Measurements from ENCODE around the gene ARHGAP1. TPM values are rescaled to one million over a fixed set of nuclear protein-coding genes. Genes with fewer than 3 reads are reported as not detected.
A peak's percentile ranks its signal among the peaks of the same experiment; 100 is the strongest.

The ARHGAP1 gene
- total RNA-seq, result 10 to 100 TPM; 77.8 to 79.7 TPM

DNA sequence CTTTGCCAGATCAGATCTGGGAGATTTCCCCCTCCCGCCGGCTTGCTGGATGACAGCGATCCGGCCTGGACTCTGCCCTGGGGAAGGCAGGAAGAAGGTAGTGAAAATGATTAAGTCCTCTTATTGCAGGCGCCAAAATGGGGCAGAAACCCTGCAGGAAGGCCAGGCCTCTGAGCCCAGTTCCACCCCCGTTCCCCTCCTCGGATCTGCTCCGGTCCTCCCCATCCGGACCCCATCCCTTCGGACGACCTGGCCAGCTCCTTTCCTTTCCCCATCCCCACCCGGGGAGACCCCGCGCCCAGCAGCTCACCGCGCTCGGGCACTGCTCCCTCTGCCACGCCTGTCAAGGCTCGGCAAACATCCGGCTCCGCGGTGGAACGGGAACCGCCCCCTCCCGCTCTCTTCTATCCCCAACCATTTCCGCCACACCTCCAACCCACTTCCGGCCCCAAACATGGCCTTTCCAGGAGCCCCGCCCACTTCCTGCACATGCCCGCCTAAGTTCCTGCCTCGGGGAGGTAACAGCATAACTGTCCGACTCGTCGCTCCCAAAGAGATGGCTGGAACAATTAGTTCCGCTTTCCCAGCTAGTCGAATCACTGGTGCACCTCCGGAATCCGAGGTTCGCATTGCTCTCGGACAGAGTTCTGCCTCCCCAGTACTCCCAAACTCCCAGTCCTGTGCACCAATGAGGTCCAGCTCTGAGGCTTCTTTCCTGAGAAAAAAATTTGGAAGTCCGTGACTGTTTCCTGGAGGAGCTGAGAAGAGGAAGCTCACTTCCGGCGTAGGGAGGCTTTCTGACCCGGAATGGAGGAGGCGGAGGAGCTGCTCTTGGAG, at the start of gene ARHGAP1, which contains the start of gene ZNF408:
Gene ARHGAP1, minus strand, starts transcription at position 379 of the 837 bp plus-strand sequence. CDS start 4,512 bp downstream, outside the sequence.
Gene ZNF408, plus strand, starts transcription at position 791 of the 837 bp plus-strand sequence. Its CDS starts 17 bp downstream, at position 808.
- CTCF ChIA-PET, result interaction anchor here (0.6 to 8.6 kb wide), 7 partner anchors 30 to 743 kb away, joined by 3 to 49 read pairs (median 3); partner anchors contain the start of genes ATG13 and HARBI1
- Mint-ChIP-seq H3K9me3 (no peaks in the 10 kb centered on the region), H3K4me3 (peak within 1 kb of the TSS; percentile 98), H3K36me3 (ENCODE audit: low read depth) (peaks cover 67% of the 10 kb centered on the region), H3K4me1 (peaks cover 51% of the 10 kb centered on the region), H3K27me3 (no peaks in the 10 kb centered on the region), H3K27ac (peak within 1 kb of the TSS; percentile 96)
- DNase-seq, result peak; percentile 100
- POLR2A ChIA-PET, result interaction anchor here (0.7 to 6.4 kb wide), 18 partner anchors 9 to 1015 kb away, joined by 3 to 124 read pairs (median 5); partner anchors contain the start of genes ACP2, AMBRA1, ATG13 and CSTPP1

GRCh38 chr11:46747150-46747549, 46.7 kb upstream of the ARHGAP1 start:
- no peak overlapping the region for H3K4me3 Mint-ChIP-seq
- no peaks in the 10 kb centered on the region for H3K4me1 Mint-ChIP-seq
- no peaks in the 10 kb centered on the region for H3K27me3 Mint-ChIP-seq
- no peak overlapping the region for H3K27ac Mint-ChIP-seq
- ChIA-PET POLR2A (interaction anchor here (1.0 kb wide), 1 partner anchor 113 kb away, joined by 3 read pairs; no protein-coding TSS in a partner anchor), CTCF (interaction anchor here (0.6 kb wide), 2 partner anchors 51 to 176 kb away, joined by 3 read pairs; no protein-coding TSS in a partner anchor)
- H3K36me3 Mint-ChIP-seq (ENCODE audit: low read depth), result peaks cover 79% of the 10 kb centered on the region
- no peaks in the 10 kb centered on the region for H3K9me3 Mint-ChIP-seq
- no peak for DNase-seq

GRCh38 chr11:46745995-46746394, 45.6 kb upstream of the ARHGAP1 start:
- Mint-ChIP-seq H3K27ac (no peak overlapping the region), H3K9me3 (no peaks in the 10 kb centered on the region), H3K27me3 (no peaks in the 10 kb centered on the region), H3K36me3 (ENCODE audit: low read depth) (peaks cover 82% of the 10 kb centered on the region), H3K4me1 (no peaks in the 10 kb centered on the region), H3K4me3 (no peak overlapping the region)
- CTCF ChIA-PET, result interaction anchor here (0.6 kb wide), 1 partner anchor 255 kb away, joined by 3 read pairs; no protein-coding TSS in a partner anchor
- POLR2A ChIA-PET, result interaction anchor here (0.6 kb wide), 1 partner anchor 482 kb away, joined by 3 read pairs; no protein-coding TSS in a partner anchor
- no peak for DNase-seq

DNA sequence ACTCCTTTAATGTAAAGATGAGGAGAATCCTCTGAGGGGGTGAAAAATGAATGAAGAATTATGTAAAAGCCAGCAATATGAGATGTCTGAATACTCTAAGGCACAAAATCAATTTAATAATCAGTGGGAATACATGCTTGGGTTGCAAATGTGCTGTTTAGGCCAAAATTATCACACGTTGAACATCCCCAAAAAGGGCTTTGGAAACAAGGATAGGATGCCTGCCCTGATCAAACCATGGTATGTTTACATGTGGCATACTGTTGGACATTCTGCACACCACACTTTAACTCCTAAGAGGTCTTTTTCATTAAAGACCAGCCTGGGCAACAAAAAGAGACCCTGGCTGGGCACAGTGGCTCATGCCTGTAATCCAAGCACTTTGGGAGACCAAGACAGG, 44.9 kb upstream of the ARHGAP1 start:
- Mint-ChIP-seq H3K36me3 (ENCODE audit: low read depth) (peaks cover 78% of the 10 kb centered on the region), H3K27me3 (no peaks in the 10 kb centered on the region), H3K27ac (no peak overlapping the region), H3K4me3 (no peak overlapping the region), H3K9me3 (no peaks in the 10 kb centered on the region), H3K4me1 (no peaks in the 10 kb centered on the region)
- no peak for DNase-seq
- ChIA-PET CTCF (interaction anchor here (0.6 kb wide), 1 partner anchor 254 kb away, joined by 3 read pairs; no protein-coding TSS in a partner anchor), POLR2A (no interaction called here)

GRCh38 chr11:46743693-46744339, 43.4 kb upstream of the ARHGAP1 start:
- Mint-ChIP-seq H3K4me1 (no peaks in the 10 kb centered on the region), H3K9me3 (no peaks in the 10 kb centered on the region), H3K4me3 (no peak overlapping the region), H3K27me3 (no peaks in the 10 kb centered on the region), H3K27ac (no peak overlapping the region), H3K36me3 (ENCODE audit: low read depth) (peaks cover 75% of the 10 kb centered on the region)
- no peak for DNase-seq
- POLR2A ChIA-PET, result no interaction called here
- CTCF ChIA-PET, result no interaction called here

GRCh38 chr11:46743043-46743442, 42.6 kb upstream of the ARHGAP1 start:
- ChIA-PET POLR2A (no interaction called here), CTCF (no interaction called here)
- H3K27me3 Mint-ChIP-seq, result no peaks in the 10 kb centered on the region
- DNase-seq, result no peak
- H3K4me1 Mint-ChIP-seq, result no peaks in the 10 kb centered on the region
- H3K27ac Mint-ChIP-seq, result no peak overlapping the region
- peaks cover 75% of the 10 kb centered on the region for H3K36me3 Mint-ChIP-seq (ENCODE audit: low read depth)
- H3K4me3 Mint-ChIP-seq, result no peak overlapping the region
- H3K9me3 Mint-ChIP-seq, result no peaks in the 10 kb centered on the region

GRCh38 chr11:46741600-46742484, 41.4 kb upstream of the ARHGAP1 start:
- no peak for DNase-seq
- Mint-ChIP-seq H3K36me3 (ENCODE audit: low read depth) (peaks cover 66% of the 10 kb centered on the region), H3K27me3 (no peaks in the 10 kb centered on the region), H3K9me3 (no peaks in the 10 kb centered on the region), H3K27ac (no peak overlapping the region), H3K4me1 (no peaks in the 10 kb centered on the region), H3K4me3 (no peak overlapping the region)
- ChIA-PET POLR2A (no interaction called here), CTCF (no interaction called here)

DNA sequence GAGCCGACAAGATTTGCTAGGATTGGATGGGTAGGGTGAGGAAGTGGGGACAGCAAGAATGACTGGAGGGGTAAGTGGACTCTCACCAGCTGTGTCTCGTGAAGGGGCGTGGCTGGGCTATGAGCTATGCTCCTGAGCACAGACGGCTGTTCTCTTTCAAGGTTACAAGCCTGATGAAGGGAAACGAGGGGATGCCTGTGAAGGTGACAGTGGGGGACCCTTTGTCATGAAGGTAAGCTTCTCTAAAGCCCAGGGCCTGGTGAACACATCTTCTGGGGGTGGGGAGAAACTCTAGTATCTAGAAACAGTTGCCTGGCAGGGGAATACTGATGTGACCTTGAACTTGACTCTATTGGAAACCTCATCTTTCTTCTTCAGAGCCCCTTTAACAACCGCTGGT, 38.5 kb upstream of the ARHGAP1 start:
- H3K4me1 Mint-ChIP-seq, result no peaks in the 10 kb centered on the region
- no peak overlapping the region for H3K27ac Mint-ChIP-seq
- H3K36me3 Mint-ChIP-seq (ENCODE audit: low read depth), result peaks cover 42% of the 10 kb centered on the region

GRCh38 chr11:46737699-46738098, 37.3 kb upstream of the ARHGAP1 start:
- no peak for DNase-seq
- POLR2A ChIA-PET, result no interaction called here
- no peaks in the 10 kb centered on the region for H3K4me1 Mint-ChIP-seq
- H3K9me3 Mint-ChIP-seq, result no peaks in the 10 kb centered on the region
- CTCF ChIA-PET, result no interaction called here
- no peaks in the 10 kb centered on the region for H3K27me3 Mint-ChIP-seq
- peaks cover 30% of the 10 kb centered on the region for H3K36me3 Mint-ChIP-seq (ENCODE audit: low read depth)
- H3K4me3 Mint-ChIP-seq, result no peak overlapping the region
- no peak overlapping the region for H3K27ac Mint-ChIP-seq

More for the DNA sequence above, 38.5 kb upstream of the ARHGAP1 start:
- H3K9me3 Mint-ChIP-seq, result no peaks in the 10 kb centered on the region
- H3K27me3 Mint-ChIP-seq, result no peaks in the 10 kb centered on the region
- CTCF ChIA-PET, result no interaction called here
- DNase-seq, result no peak
- H3K4me3 Mint-ChIP-seq, result no peak overlapping the region
- POLR2A ChIA-PET, result interaction anchor here (1.0 kb wide), 1 partner anchor 16 kb away, joined by 3 read pairs; no protein-coding TSS in a partner anchor

DNA sequence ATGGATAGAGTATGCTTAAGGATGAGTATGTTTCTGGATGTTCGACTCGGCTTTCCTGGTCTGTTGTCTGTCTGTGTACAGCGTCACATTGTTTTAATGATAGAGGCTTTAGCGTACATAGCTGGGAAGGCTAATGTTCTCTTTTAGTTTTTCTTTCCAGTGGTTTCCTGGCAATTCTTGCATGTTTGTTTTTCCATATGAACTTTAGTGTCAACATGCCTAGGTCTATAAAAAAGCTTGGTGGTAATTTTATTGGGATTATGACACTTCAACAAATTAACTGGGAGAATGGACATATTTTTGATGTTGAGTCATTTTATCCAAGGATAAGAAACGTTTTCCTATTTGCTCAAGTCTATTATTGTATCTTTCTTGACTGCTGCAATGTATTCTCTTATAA, 36.2 kb upstream of the ARHGAP1 start:
- no peak for DNase-seq

GRCh38 chr11:46736146-46736545, 35.7 kb upstream of the ARHGAP1 start:
- CTCF ChIA-PET, result no interaction called here
- no peak for DNase-seq
- no peak overlapping the region for H3K4me3 Mint-ChIP-seq
- no peaks in the 10 kb centered on the region for H3K9me3 Mint-ChIP-seq
- H3K27ac Mint-ChIP-seq, result no peak overlapping the region
- peaks cover 14% of the 10 kb centered on the region for H3K36me3 Mint-ChIP-seq (ENCODE audit: low read depth)
- POLR2A ChIA-PET, result no interaction called here
- no peaks in the 10 kb centered on the region for H3K27me3 Mint-ChIP-seq
- no peaks in the 10 kb centered on the region for H3K4me1 Mint-ChIP-seq

More for the DNA sequence above, 36.2 kb upstream of the ARHGAP1 start:
- Mint-ChIP-seq H3K27me3 (no peaks in the 10 kb centered on the region), H3K27ac (no peak overlapping the region), H3K4me3 (no peak overlapping the region), H3K9me3 (no peaks in the 10 kb centered on the region), H3K36me3 (ENCODE audit: low read depth) (peaks cover 19% of the 10 kb centered on the region), H3K4me1 (no peaks in the 10 kb centered on the region)
- POLR2A ChIA-PET, result no interaction called here
- CTCF ChIA-PET, result no interaction called here

- no peaks in the 10 kb centered on the region for H3K9me3 Mint-ChIP-seq
- H3K4me1 Mint-ChIP-seq, result no peaks in the 10 kb centered on the region
- DNase-seq, result no peak
- H3K4me3 Mint-ChIP-seq, result no peak overlapping the region
- no peak overlapping the region for H3K27ac Mint-ChIP-seq
- CTCF ChIA-PET, result no interaction called here
- no peaks in the 10 kb centered on the region for H3K36me3 Mint-ChIP-seq (ENCODE audit: low read depth)
- H3K27me3 Mint-ChIP-seq, result no peaks in the 10 kb centered on the region
- POLR2A ChIA-PET, result no interaction called here
Measured at GRCh38 chr11:46733234-46733633, 32.8 kb upstream of the ARHGAP1 start.

Measured in activated CD4-positive, alpha-beta memory T cell treated with anti-CD3 and anti-CD28 coated beads, Interleukin-2, amount 10 ng/mL, durations not matched to agents 7 days and 5 days (primary cell).